HG03439 (cell line): ENCODE results near the gene NUB1.

Source experiments
- ATAC-seq: cut with Tn5 transposase; IDR thresholded peaks from one replicate; pipeline ENCODE4 v1.9.1; 2021; ENCODE audit warnings: mild to moderate bottlenecking, moderate library complexity; ENCODE audit not compliant: unreplicated experiment

NUB1 gene

GRCh38 chr7:151313857-151314256 is 27.8 kb upstream of the NUB1 start:
- no peak for ATAC-seq

DNA sequence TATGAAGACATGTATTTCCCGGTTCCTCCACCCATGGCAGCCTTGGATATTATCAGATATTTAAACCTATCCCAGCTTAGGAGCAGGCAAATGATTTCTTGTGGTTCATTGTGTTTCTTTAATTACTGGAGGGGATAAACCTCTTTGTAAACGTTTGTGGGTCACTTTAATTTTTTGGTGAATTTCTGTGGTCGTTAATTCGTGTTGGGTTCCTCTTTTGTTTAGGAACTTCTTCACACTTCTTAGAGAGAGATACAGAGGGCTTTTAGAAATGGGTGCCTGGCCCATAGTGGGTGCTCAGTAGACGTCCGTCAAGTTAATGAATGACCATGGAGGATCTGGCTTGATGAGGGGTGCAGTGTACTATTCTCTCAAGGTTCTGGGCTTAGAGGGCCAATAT is 27.2 kb upstream of the NUB1 start:
- no peak for ATAC-seq

DNA sequence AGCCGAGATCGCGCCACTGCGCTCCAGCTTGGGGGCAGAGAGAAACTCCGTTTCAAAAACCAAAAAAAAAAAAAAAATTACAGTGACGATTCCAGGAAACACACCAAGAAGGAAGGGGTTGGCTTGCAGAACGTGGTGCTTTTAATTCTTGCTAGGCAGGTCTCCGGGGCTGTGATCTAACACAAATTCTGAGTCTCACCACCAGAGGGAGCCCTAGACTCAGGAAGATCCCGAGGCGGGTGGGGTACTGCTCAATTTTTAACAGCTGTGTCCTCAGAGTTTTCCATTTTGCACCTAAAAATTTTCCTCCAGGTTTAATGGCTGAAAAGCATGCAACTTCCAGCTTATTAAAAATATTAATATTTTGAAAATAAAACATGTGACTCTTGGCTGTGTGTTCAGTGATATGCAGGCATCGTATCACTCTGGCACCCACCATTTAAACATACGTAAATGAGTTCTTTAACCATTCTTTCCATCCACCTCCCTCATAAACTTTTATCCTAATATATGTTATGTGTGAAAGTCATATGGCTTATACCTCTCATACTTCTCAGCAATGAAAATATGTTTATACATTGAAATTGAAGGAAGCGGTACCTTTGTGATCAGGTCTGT is 26.5 kb upstream of the NUB1 start:
- no peak for ATAC-seq

DNA sequence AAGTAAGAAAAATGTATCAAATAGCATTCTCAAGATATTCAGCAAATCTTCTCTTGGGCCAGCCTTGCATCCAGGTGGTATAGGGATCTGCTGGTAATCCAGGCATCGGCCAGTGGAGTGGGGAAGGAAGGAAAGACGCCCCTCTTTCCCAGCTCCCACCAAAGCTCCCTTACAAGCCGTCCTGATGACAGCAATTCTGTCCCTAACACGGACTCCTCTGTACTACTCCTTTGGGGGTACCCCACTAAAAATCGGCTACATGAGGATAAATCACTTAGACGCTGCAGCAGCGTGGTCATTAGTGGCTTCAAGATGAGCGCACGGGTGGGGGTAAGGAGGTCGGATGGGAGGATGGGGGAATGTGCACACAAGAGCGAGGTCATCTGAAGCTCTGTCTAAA is 24.7 kb upstream of the NUB1 start:
- no peak for ATAC-seq

DNA sequence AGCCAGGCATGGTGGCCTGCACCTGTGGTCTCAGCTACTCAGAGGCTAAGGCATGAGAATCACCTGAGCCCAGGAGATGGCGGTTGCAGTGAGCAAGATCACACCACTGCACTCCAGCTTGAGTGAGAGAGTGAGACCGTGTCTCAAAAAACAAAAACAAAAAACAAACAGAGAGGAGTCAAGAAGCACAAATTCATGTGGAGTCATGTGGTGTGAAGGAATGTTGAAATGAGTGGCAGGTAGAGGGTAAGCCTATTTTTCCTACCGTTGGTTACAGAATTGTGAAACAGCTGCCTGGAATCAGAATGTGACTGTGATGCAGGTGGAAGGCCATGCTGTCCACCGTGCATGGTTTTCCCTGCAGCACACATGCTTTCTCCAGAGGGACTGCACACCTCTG is 23.7 kb upstream of the NUB1 start:
- ATAC-seq: no peak

- ATAC-seq: no peak
These were observed 22.4 kb upstream of the NUB1 start for GRCh38 chr7:151319189-151319588.

DNA sequence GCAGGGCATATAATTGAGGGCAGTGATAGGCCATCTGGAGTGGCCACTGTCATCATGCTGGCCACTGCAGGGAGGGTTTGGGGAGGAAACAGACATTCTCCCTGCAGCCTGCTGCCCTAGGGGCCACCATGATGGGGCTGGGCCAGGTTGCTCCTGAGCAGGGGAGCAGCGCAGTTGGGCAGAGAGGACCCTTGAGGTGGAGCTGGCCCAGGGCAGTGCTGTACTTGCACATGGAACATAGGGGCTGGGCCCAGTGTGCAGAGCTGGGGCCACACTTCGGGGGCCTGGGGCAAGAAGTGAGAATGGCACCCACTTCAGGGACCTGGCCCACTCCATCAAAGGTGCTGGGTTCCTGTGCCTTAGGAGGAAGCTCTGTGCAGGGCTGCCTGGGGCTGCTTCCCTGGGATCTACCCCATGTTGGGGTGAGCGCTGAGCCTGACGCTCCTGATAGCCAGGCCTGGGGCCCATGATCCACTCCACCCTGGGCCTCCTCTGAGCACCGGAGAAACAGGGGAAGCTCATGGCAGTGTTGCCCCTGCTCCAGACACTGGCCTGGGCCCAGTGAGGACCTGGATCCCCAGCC is 21.3 kb upstream of the NUB1 start:
- ATAC-seq: no peak

GRCh38 chr7:151321341-151321740 is 20.3 kb upstream of the NUB1 start:
- ATAC-seq: no peak

DNA sequence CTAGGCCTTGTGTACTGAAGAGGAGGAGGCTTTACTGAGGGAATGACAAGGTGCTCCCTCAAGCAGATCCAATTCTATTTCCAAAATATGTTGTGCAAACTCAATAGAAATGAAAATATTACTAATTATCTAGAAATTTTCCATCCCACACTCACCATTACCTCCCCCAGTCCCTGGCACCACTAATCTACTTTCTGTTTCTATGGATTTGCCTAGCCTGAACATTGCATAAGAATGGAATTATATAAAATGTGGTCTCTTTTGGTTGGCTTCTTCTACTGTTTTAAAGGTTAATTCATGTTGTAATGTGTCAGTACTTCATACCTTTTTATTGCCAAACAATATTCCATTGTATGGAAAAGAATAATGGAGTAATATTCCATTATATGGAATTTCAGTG is 18.7 kb upstream of the NUB1 start:
- ATAC-seq: no peak

DNA sequence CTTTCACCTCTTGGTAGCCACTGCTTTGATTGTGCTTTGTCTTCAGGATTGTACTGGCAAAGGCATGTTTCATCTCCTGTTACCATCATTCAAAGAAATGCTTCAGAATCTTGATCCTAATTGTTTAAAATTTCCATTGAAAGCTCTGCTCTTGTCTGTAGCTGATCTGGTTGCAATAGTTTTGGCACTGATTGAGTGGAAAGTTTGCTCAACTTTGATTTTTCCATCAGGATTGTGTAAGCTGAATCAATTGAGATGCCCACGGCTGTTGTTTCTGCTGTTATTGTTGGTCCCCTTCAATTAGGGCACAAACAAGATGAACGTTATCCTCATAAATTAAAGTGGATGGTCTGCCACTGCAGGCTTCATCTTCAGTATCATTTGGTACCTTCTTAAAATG is 14.6 kb upstream of the NUB1 start:
- ATAC-seq: no peak

GRCh38 chr7:151327659-151328058 is 14.0 kb upstream of the NUB1 start:
- no peak for ATAC-seq

DNA sequence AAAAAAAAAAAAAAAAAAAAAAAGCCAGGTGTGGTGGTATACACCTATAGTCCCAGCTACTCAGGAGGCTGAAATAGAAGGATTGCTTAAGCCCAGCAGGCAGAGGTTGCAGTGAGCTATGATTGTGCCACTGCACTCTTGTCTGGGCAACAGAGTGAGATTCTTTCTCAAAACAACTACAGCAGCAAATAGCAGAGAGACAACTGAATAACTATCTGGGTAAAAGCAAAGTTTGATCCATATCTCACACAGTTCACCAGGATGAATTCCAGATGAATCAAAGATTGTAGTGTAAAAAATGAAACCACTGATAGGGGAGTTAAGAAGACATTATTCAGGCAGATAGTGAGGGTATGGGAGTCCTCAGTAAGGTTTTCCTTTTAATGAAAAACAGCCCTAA is 11.4 kb upstream of the NUB1 start:
- ATAC-seq: no peak

DNA sequence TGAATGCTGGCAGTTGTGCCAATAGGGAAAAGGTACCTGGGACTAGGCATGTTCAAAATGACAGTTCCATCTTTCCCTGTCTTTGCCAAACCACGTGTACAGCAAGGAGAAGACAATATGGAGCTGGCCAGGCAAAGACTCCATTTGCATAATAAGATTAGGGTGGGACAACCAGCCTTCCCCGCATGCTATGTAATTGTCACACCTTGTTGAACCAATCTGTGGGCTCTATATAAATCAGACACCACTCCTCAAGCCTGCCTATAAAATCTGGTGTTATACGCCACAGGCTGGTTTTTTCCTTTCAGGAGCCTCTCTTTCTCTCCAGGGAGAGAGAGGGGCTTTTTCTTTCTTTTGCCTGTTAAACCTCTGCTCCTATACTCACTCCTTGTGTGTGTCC is 11.0 kb upstream of the NUB1 start:
- ATAC-seq: no peak

GRCh38 chr7:151334628-151335027 is 7.0 kb upstream of the NUB1 start:
- ATAC-seq: no peak

DNA sequence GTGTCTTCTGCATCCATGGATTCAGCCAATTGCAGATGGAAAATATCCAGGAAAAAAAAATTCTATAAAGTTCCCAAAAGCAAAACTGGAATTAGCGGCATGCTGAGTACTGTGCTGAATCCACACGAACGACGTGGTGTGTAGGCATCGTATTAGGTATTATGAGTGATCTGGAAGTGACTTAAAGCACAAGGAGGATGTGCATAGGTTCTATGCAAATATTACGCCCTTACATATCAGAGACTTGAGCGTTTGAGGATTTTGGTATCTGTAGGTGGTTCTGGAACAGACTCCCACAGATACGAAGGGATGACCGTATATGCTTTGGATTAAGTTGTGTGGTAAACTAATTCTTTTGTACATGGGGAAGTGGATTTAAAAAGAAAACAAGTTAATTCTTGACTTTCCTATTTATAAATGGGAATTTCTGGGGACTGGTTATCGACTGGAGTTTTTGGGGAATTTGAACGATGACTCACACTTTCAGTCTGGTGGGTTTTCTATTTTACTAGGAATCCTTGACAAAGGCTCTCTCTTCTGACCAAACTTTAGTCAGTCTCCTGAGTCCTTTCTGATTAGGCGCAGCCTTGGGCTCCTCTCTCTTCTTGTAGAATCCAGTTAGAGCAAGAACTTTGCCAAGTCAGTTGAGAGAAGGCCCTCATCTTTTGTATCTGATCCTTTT is 5.4 kb upstream of the NUB1 start:
- no peak for ATAC-seq

- no peak for ATAC-seq
These were observed 4.3 kb upstream of the NUB1 start for GRCh38 chr7:151337346-151337745.

DNA sequence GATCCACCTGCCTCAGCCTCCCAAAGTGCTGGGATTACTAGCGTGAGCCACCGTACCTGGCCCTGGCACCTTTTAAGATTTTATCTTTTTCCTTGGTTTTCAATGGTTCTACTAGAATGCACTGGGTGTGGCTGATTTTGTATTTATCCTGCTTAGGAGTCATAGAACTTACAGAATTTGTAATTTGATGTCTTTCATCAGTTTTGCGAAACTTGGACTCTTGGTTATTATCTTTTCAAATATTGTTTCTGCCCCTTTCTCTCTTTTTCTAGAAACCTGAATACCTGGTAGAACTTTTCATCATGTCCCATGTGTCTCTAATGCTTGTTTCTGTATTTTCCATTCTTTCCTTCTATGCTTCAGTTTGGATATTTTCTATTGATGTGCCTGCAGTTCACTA is 2.8 kb upstream of the NUB1 start:
- no peak for ATAC-seq

DNA sequence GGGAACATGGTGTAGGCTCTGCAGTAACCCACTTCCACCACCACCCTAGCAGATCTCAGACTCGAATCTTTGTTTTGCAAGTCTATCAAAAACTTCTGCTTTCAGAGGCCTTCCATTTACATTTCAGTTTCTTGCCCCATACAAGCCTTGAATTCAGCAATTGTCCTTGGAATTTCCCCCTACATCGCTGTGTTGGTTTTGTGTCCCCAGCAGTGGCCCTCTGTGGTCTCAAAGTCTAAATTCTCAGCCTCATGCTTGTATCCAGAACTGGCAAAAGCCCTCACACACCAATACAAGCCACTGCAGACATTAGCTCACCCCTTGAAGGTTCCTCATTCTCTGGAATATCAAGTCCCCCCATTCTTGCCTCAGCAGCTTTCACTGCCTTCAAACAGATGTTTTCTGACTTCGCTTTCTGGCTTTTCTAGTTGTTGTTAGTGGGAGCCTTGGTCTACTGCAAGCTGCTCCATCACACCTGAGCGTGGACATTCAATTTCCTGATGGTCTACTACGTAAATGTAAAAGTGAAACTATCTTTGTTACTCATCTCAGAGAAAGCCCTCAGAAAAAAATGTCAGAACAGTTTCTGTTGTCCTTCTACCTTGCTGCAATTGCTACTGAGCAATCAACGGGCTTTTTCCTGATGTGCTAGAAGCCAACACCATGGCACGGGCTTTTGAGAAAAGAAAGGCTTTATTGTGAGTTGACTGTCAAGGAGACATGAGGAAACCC is 1.8 kb upstream of the NUB1 start:
- ATAC-seq: peak; percentile 39

- ATAC-seq: no peak
These were observed 737 bp upstream of the NUB1 start for GRCh38 chr7:151340794-151341356.

GRCh38 chr7:151342102-151342646 is 562 bp downstream of the NUB1 start:
- ATAC-seq: peak; percentile 49

DNA sequence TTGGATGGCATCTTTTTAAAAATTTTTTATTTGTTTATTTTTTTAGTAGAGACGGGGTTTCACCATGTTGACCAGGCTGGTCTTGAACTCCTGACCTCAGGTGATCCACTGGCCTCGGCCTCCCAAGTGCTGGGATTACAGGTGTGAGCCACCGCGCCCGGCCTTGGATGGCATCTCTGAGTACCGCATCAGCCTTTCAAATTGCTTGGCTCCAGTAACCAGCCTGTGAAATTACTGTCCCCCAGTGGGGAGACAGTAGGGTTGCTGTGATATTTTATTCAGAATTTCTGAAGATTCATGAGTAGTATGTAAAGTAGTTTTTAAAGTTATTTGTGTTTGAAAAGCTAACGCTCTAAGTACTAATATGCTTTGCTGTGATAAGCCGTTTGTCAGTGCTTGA is 1.2 kb downstream of the NUB1 start:
- ATAC-seq: peak; percentile 4
